SIG-M5 (cell line): Measurements from ENCODE around the gene ORAI3.
"Not testable (repeated sequence)": the region's sequence is repeated elsewhere in the genome, so short reads cannot be mapped to it uniquely, and the experiment has no call there.

ENCODE experiments used
- DNase-seq: peaks from one replicate; lab custom pipeline; 2025; lab: John Stamatoyannopoulos, UW

Gene ORAI3

GRCh38 chr16:30924076-30924912, 24.6 kb upstream of the ORAI3 start:
- DNase-seq: no peak

- no peak for DNase-seq
These were observed 23.8 kb upstream of the ORAI3 start for GRCh38 chr16:30924913-30925631.

GRCh38 chr16:30925632-30925987, 23.3 kb upstream of the ORAI3 start:
- DNase-seq: no peak

- no peak for DNase-seq
These were observed 22.7 kb upstream of the ORAI3 start for GRCh38 chr16:30925995-30926811.

- no peak for DNase-seq
These were observed 21.7 kb upstream of the ORAI3 start for GRCh38 chr16:30926937-30927788.

GRCh38 chr16:30927789-30928378, 21.0 kb upstream of the ORAI3 start:
- DNase-seq: no peak

- DNase-seq: no peak
These were observed 20.5 kb upstream of the ORAI3 start for GRCh38 chr16:30928390-30928789.

GRCh38 chr16:30929167-30929566, 19.7 kb upstream of the ORAI3 start:
- no peak for DNase-seq

GRCh38 chr16:30930160-30930571, 18.7 kb upstream of the ORAI3 start:
- no peak for DNase-seq

GRCh38 chr16:30931068-30931650, 17.7 kb upstream of the ORAI3 start:
- DNase-seq: no peak

- peak; percentile 11 for DNase-seq
These were observed 13.9 kb upstream of the ORAI3 start for GRCh38 chr16:30934827-30935557.

- no peak for DNase-seq
These were observed 11.2 kb upstream of the ORAI3 start for GRCh38 chr16:30937692-30938091.

GRCh38 chr16:30939571-30939970, 9.3 kb upstream of the ORAI3 start:
- not testable (repeated sequence) for DNase-seq

- no peak for DNase-seq
These were observed 7.1 kb upstream of the ORAI3 start for GRCh38 chr16:30941600-30942425.

GRCh38 chr16:30942426-30942806, 6.5 kb upstream of the ORAI3 start:
- DNase-seq: no peak

- no peak for DNase-seq
These were observed 4.5 kb upstream of the ORAI3 start for GRCh38 chr16:30944352-30944751.

- DNase-seq: no peak
These were observed 2.0 kb upstream of the ORAI3 start for GRCh38 chr16:30946671-30947540.

- no peak for DNase-seq
These were observed 1.4 kb upstream of the ORAI3 start for GRCh38 chr16:30947541-30947858.
